Naive B cell (primary cell): ENCODE results near the gene TCF4. TPM values are rescaled to one million over a fixed set of nuclear protein-coding genes. Genes with fewer than 3 reads are reported as not detected.

ENCODE experiments used
- ATAC-seq, 2 donors: fragments of 150-1000 bp; cut with Tn5 transposase; 2 replicates each; pipeline ENCODE4 v1.10.0; 2021; ENCODE audit warnings: low read depth in 2 of 2, mild to moderate bottlenecking in 2 of 2, moderate library complexity in 2 of 2
- DNase-seq: peaks from one replicate; pipeline ENCODE4 v3.0.0; 2022
- H3K27ac Mint-ChIP-seq, 6 donors: one replicate each; pipeline ENCODE4 v1.8.0; 2020 to 2022; ENCODE audit warnings: mild to moderate bottlenecking in 6 of 6, mixed read lengths in 6 of 6, moderate library complexity in 5 of 6, inconsistent platforms in 2 of 6
- H3K27me3 Mint-ChIP-seq, 3 donors: one replicate each; pipeline ENCODE4 v1.8.0; 2021 to 2022; ENCODE audit warnings: mixed read lengths in 3 of 3, mild to moderate bottlenecking in 1 of 3
- H3K36me3 Mint-ChIP-seq, 2 donors: one replicate each; pipeline ENCODE4 v1.8.0; 2020 to 2022; ENCODE audit warnings: mixed read lengths in 2 of 2, inconsistent platforms in 1 of 2, mild to moderate bottlenecking in 1 of 2
- H3K4me1 Mint-ChIP-seq, 3 donors: one replicate each; pipeline ENCODE4 v1.8.0; 2020 to 2022; ENCODE audit warnings: mixed read lengths in 3 of 3, inconsistent platforms in 1 of 3, mild to moderate bottlenecking in 1 of 3, moderate library complexity in 1 of 3
- H3K4me3 Mint-ChIP-seq, 8 donors: one replicate each; pipeline ENCODE4 v1.8.0; 2020 to 2022; ENCODE audit warnings: mild to moderate bottlenecking in 8 of 8, mixed read lengths in 8 of 8, moderate library complexity in 8 of 8, inconsistent platforms in 2 of 8
- H3K9me3 Mint-ChIP-seq, 7 donors: one replicate each; pipeline ENCODE4 v1.8.0; 2020 to 2022; ENCODE audit warnings: mixed read lengths in 7 of 7, mild to moderate bottlenecking in 5 of 7, inconsistent platforms in 2 of 7, moderate library complexity in 1 of 7
- polyA plus RNA-seq, 6 donors: library from polyadenylated mRNA; unstranded; fragments of 300-500 nt; fragmentation: Illumina TruSeq; gene quantifications; one replicate each; pipeline ENCODE4 v1.2.3, GENCODE V29; 2021; ENCODE audit warnings: low read depth in 6 of 6

Gene TCF4
- polyA plus RNA-seq, 6 donors from 2014 or later, result 199 to 274 (median 217) TPM

DNA sequence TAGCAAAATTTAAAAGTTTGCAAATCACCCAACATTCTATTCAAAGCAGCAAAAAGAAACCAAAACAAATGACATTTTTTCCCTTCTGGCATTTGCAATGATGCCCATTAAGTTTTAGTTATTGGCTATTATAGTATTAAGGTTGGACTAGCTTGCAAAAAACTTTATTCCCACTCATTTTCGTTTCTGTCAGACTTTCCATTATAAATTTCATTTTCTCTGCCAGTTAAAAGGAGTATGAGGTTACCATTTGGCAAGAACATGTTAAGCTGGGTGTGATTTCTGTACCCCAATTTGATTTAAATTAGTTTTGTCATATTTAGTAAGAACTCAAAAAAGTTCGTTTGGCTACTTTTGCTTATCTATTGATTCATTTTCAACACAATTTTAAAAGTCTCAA is 187.9 kb downstream of the TCF4 start:
- DNase-seq (no peak), ATAC-seq (no peak)
- Mint-ChIP-seq H3K27ac (peak overlapping the region in 2 of 6 donors; percentile 63 to 72), H3K36me3 (peaks cover 0 to 4% of the 10 kb centered on the region in 2 donors), H3K27me3 (no peaks in the 10 kb centered on the region), H3K4me3 (no peak overlapping the region), H3K9me3 (no peaks in the 10 kb centered on the region), H3K4me1 (peaks cover 5 to 12% (median 8%) of the 10 kb centered on the region in 3 donors)

DNA sequence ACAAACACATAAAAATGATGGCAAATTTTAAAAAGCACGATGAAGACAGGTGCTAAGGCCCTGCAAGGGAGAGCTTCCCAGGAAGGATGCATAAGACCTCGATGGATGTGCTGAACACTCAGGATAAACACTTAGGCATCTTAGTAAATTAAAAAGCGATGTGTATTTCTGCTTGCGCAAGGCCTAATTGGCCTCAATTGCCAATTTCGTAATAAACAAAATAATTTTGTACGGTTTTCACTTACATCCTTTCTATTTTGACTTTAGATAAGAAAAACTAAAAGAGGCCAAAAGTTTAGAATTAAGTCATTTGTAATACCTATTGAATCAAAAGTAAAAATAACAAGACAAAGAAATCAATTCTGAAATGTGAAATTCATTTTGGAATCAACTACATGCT is 189.1 kb downstream of the TCF4 start:
- no peaks in the 10 kb centered on the region for H3K9me3 Mint-ChIP-seq
- ATAC-seq (no peak), DNase-seq (no peak)
- H3K27ac Mint-ChIP-seq, result peak overlapping the region in 1 of 6 donors; percentile 17
- peaks cover 4 to 11% (median 5%) of the 10 kb centered on the region in 3 donors for H3K4me1 Mint-ChIP-seq
- H3K27me3 Mint-ChIP-seq, result no peaks in the 10 kb centered on the region
- H3K4me3 Mint-ChIP-seq, result no peak overlapping the region
- peaks cover 0 to 4% of the 10 kb centered on the region in 2 donors for H3K36me3 Mint-ChIP-seq

- DNase-seq, result no peak
- peaks cover 4 to 6% (median 5%) of the 10 kb centered on the region in 3 donors for H3K4me1 Mint-ChIP-seq
- H3K36me3 Mint-ChIP-seq, result peaks cover 0 to 4% of the 10 kb centered on the region in 2 donors
- no peak for ATAC-seq
- H3K27ac Mint-ChIP-seq, result peak overlapping the region in 1 of 6 donors; percentile 88
- no peaks in the 10 kb centered on the region for H3K9me3 Mint-ChIP-seq
- H3K27me3 Mint-ChIP-seq, result no peaks in the 10 kb centered on the region
- H3K4me3 Mint-ChIP-seq, result no peak overlapping the region
Observed at GRCh38 chr18:55396979-55397378, 191.0 kb downstream of the TCF4 start.

GRCh38 chr18:55396267-55396905 is 191.6 kb downstream of the TCF4 start:
- ATAC-seq (no peak), DNase-seq (no peak)
- peaks cover 0 to 4% of the 10 kb centered on the region in 2 donors for H3K36me3 Mint-ChIP-seq
- peaks cover 4 to 6% (median 5%) of the 10 kb centered on the region in 3 donors for H3K4me1 Mint-ChIP-seq
- no peak overlapping the region for H3K4me3 Mint-ChIP-seq
- H3K27ac Mint-ChIP-seq, result peak overlapping the region in 1 of 6 donors; percentile 88
- H3K27me3 Mint-ChIP-seq, result no peaks in the 10 kb centered on the region
- no peaks in the 10 kb centered on the region for H3K9me3 Mint-ChIP-seq

DNA sequence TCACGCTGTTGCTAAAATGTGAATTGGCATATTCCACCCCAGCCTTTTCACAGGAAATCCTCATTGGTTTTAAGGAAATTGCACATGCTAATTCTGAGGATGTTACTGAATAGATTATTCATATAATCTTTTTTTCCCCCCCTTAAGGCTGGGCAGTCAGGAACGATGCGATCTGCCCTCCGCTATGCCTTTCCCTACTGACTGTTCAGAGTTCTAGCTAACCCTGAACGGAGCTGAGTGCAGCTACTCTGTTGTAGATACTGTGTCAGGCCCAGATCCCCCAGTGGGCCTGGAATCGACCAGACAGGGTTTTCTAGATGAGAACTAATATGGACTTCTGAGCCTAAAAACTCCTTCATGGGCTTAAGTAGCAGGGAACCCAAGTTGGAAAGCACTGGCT is 192.2 kb downstream of the TCF4 start:
- no peak overlapping the region for H3K4me3 Mint-ChIP-seq
- no peaks in the 10 kb centered on the region for H3K9me3 Mint-ChIP-seq
- DNase-seq (no peak), ATAC-seq (no peak)
- H3K36me3 Mint-ChIP-seq, result peaks cover 0 to 4% of the 10 kb centered on the region in 2 donors
- no peak overlapping the region for H3K27ac Mint-ChIP-seq
- peaks cover 4 to 6% (median 5%) of the 10 kb centered on the region in 3 donors for H3K4me1 Mint-ChIP-seq
- H3K27me3 Mint-ChIP-seq, result no peaks in the 10 kb centered on the region

- H3K4me3 Mint-ChIP-seq, result no peak overlapping the region
- no peak for ATAC-seq
- H3K9me3 Mint-ChIP-seq, result no peaks in the 10 kb centered on the region
- H3K27ac Mint-ChIP-seq, result no peak overlapping the region
- no peaks in the 10 kb centered on the region for H3K27me3 Mint-ChIP-seq
- peaks cover 0 to 7% (median 3%) of the 10 kb centered on the region in 3 donors for H3K4me1 Mint-ChIP-seq
- no peaks in the 10 kb centered on the region for H3K36me3 Mint-ChIP-seq
- DNase-seq, result no peak
Observed at GRCh38 chr18:55390898-55391297, 197.1 kb downstream of the TCF4 start.

DNA sequence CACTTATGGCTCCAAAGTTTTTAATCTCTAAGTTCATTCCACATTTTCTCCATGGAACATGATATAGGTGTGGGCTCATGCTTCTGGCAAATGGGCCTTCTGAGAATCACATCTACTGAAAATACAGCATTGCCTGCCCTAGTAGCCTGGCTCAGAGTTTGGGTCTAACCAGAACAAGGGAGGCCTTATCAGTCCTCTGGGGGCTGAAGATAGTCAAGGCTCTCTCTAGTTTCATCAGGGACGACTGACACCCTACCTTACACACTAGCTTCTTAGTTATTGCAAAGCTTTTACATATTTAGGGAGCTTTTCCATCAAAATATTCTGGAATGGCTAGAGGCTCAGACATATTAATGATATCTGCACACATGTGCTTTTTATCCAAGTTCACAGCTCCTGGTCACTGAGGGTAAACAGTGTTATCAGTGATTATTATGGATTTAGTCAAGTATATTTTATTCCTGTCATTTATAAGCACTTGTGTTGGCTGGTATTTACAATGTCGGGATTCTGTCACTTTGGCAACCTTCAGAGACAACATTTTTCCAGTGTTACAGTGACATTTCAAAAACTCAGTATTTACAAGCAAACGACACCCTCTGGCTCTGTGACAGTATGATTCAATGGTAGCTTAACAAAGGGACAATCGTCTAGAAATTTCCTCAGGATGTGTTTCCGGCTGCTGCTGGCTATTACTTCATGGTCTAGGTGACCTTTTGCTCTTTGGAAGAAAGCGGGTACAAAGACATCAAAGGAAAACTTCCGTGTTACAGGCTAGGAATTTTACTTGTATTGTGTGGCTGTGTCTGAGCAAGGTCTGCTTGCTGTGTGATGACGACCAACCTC is 200.6 kb downstream of the TCF4 start:
- Mint-ChIP-seq H3K4me3 (peak overlapping the region in 1 of 8 donors; percentile 18), H3K4me1 (peaks cover 20 to 31% (median 30%) of the 10 kb centered on the region in 3 donors), H3K36me3 (no peaks in the 10 kb centered on the region), H3K27ac (peak overlapping the region in 3 of 6 donors; percentile 18 to 75 (median 75)), H3K27me3 (no peaks in the 10 kb centered on the region), H3K9me3 (peaks cover 0 to 7% (median 1%) of the 10 kb centered on the region in 7 donors)
- no peak for DNase-seq
- no peak for ATAC-seq

- peaks cover 20 to 31% (median 30%) of the 10 kb centered on the region in 3 donors for H3K4me1 Mint-ChIP-seq
- ATAC-seq, result no peak
- peak overlapping the region in 4 of 6 donors; percentile 13 to 85 (median 53) for H3K27ac Mint-ChIP-seq
- no peak overlapping the region for H3K4me3 Mint-ChIP-seq
- DNase-seq, result no peak
- peaks cover 0 to 9% (median 4%) of the 10 kb centered on the region in 7 donors for H3K9me3 Mint-ChIP-seq
- H3K36me3 Mint-ChIP-seq, result no peaks in the 10 kb centered on the region
- H3K27me3 Mint-ChIP-seq, result no peaks in the 10 kb centered on the region
Observed at GRCh38 chr18:55386545-55386944, 201.4 kb downstream of the TCF4 start.

- Mint-ChIP-seq H3K4me1 (peaks cover 20 to 31% (median 30%) of the 10 kb centered on the region in 3 donors), H3K27me3 (no peaks in the 10 kb centered on the region), H3K4me3 (peak overlapping the region in 2 of 8 donors; percentile 47 to 68), H3K36me3 (no peaks in the 10 kb centered on the region), H3K27ac (peak overlapping the region in 2 of 6 donors; percentile 67 to 85), H3K9me3 (peaks cover 0 to 11% (median 4%) of the 10 kb centered on the region in 7 donors)
- DNase-seq (no peak), ATAC-seq (no peak)
Observed at GRCh38 chr18:55385770-55386169, 202.2 kb downstream of the TCF4 start.

GRCh38 chr18:55384551-55385275 is 203.3 kb downstream of the TCF4 start:
- peaks cover 20 to 34% (median 30%) of the 10 kb centered on the region in 3 donors for H3K4me1 Mint-ChIP-seq
- peak; percentile 36 for DNase-seq
- ATAC-seq, result peak; percentile 71 to 75
- no peaks in the 10 kb centered on the region for H3K36me3 Mint-ChIP-seq
- peak overlapping the region in 7 of 8 donors; percentile 60 to 87 (median 68) for H3K4me3 Mint-ChIP-seq
- H3K27me3 Mint-ChIP-seq, result no peaks in the 10 kb centered on the region
- H3K27ac Mint-ChIP-seq, result peak overlapping the region; percentile 85 to 94 (median 92)
- peaks cover 0 to 11% (median 4%) of the 10 kb centered on the region in 7 donors for H3K9me3 Mint-ChIP-seq

DNA sequence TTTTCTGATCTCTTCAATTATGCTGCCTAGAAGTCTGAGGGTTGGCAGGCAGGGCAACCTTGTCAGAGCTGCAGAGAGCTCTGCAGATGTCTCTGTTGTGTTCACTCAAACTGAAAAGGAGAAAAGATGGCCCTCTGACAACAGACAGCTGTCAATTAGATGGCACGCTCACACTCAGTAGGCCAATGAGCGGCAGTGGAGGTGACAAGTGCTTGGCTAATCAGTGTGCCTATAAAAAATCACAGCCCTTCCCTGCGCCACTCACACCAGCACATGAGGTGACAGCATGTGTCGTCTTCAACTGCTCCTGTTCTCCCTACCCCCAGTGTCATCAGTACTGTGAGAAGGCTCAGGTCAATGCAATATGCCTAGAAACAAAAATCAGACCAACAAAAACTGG is 203.9 kb downstream of the TCF4 start:
- Mint-ChIP-seq H3K9me3 (peaks cover 0 to 11% (median 4%) of the 10 kb centered on the region in 7 donors), H3K27me3 (no peaks in the 10 kb centered on the region), H3K27ac (peak overlapping the region; percentile 17 to 94 (median 92)), H3K4me1 (peaks cover 20 to 32% (median 29%) of the 10 kb centered on the region in 3 donors), H3K36me3 (no peaks in the 10 kb centered on the region), H3K4me3 (peak overlapping the region in 6 of 8 donors; percentile 60 to 87 (median 70))
- ATAC-seq, result no peak
- no peak for DNase-seq

DNA sequence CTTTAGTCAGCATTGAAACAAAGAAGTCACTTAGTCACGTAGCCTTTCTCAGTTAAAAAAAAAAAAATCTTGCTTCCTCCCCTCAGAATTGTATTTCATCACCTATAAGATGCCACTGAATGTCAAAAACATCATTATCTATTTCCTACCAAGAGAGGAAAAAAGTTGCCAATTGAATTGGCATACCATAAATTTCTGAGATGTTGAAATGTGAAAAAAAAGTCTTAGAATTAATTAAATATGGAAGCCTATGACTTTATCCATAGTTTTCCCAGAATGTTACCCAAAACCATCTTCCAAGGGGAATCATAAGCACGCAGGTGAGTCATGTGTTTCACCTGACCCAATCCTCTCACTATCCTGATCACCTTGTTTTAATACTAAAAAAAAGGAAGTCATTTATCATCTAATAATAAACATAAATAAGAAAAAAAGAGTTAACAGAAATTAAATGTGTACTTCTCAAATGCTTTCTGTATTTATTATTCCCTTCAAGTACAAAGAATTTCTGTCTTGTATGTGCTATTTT is 205.7 kb downstream of the TCF4 start:
- H3K27me3 Mint-ChIP-seq, result no peaks in the 10 kb centered on the region
- no peak overlapping the region for H3K4me3 Mint-ChIP-seq
- DNase-seq, result no peak
- peaks cover 0 to 11% (median 4%) of the 10 kb centered on the region in 7 donors for H3K9me3 Mint-ChIP-seq
- peak overlapping the region in 1 of 6 donors; percentile 17 for H3K27ac Mint-ChIP-seq
- no peak for ATAC-seq
- H3K4me1 Mint-ChIP-seq, result peaks cover 20 to 37% (median 29%) of the 10 kb centered on the region in 3 donors
- no peaks in the 10 kb centered on the region for H3K36me3 Mint-ChIP-seq

DNA sequence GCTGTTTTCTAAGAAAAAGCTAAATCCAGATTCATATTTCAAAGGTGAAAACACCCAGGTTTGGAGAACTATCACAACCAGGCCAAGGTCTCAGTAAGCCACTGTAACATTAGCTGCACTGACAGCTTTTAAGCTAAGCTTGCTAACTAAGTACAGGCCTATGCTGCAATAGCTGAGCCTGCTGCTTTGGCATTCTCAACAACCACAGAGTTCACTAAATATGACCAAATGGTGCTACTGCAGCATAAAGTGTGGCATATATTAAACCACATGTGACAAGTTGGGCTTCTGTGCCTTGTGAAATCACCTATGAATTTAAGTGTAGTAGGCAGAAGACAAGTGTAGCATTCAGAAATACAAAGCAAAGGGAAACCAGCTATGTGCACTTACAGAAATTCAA is 206.7 kb downstream of the TCF4 start:
- ATAC-seq (no peak), DNase-seq (no peak)
- H3K36me3 Mint-ChIP-seq, result no peaks in the 10 kb centered on the region
- no peak overlapping the region for H3K4me3 Mint-ChIP-seq
- H3K4me1 Mint-ChIP-seq, result peaks cover 28 to 48% (median 36%) of the 10 kb centered on the region in 3 donors
- H3K27ac Mint-ChIP-seq, result peak overlapping the region in 1 of 6 donors; percentile 2
- H3K27me3 Mint-ChIP-seq, result no peaks in the 10 kb centered on the region
- H3K9me3 Mint-ChIP-seq, result peaks cover 0 to 11% (median 4%) of the 10 kb centered on the region in 7 donors
